Nephron progenitor cell (in vitro differentiated cells): ENCODE measurements around the gene UBQLNL.
A peak's percentile ranks its signal among the peaks of the same experiment; 100 is the strongest.

Experiments
- DNase-seq: peaks from one replicate; pipeline ENCODE4 v3.0.0; 2021
- H3K27ac Mint-ChIP-seq: 2 replicates; pipeline ENCODE4 v1.8.0; 2021; ENCODE audit warnings: mild to moderate bottlenecking, moderate library complexity, mixed read lengths
- H3K27me3 Mint-ChIP-seq: 2 replicates; pipeline ENCODE4 v1.8.0; 2021; ENCODE audit warnings: mild to moderate bottlenecking, low read depth, mixed read lengths; ENCODE audit not compliant: poor library complexity
- H3K36me3 Mint-ChIP-seq: 2 replicates; pipeline ENCODE4 v1.8.0; 2021; ENCODE audit warnings: low read depth, mixed read lengths
- H3K4me1 Mint-ChIP-seq: 2 replicates; pipeline ENCODE4 v1.8.0; 2021; ENCODE audit warnings: mixed read lengths
- H3K4me3 Mint-ChIP-seq: 2 replicates; pipeline ENCODE4 v1.8.0; 2021; ENCODE audit warnings: mild to moderate bottlenecking, moderate library complexity, mixed read lengths
- H3K9me3 Mint-ChIP-seq: 2 replicates; pipeline ENCODE4 v1.8.0; 2021; ENCODE audit warnings: mild to moderate bottlenecking, moderate library complexity, mixed read lengths
- CTCF ChIP-seq: fragments of 200-600 bp; sonication (generic); IDR thresholded peaks from 2 replicates; pipeline ENCODE4 v1.5.0; 2021; ENCODE audit warnings: antibody characterized with exemption

Gene UBQLNL

GRCh38 chr11:5476186-5476819, 40.2 kb downstream of the UBQLNL start:
- TF ChIP-seq CTCF, result peak; percentile 77
- peak; percentile 49 for DNase-seq
- Mint-ChIP-seq H3K4me1 (no peaks in the 10 kb centered on the region), H3K36me3 (no peaks in the 10 kb centered on the region), H3K4me3 (no peak overlapping the region), H3K27ac (no peak overlapping the region), H3K27me3 (peaks cover 3% of the 10 kb centered on the region), H3K9me3 (peaks cover 7% of the 10 kb centered on the region)

GRCh38 chr11:5473921-5474320, 42.6 kb downstream of the UBQLNL start:
- peaks cover 4% of the 10 kb centered on the region for H3K9me3 Mint-ChIP-seq
- no peaks in the 10 kb centered on the region for H3K36me3 Mint-ChIP-seq
- no peaks in the 10 kb centered on the region for H3K4me1 Mint-ChIP-seq
- no peak for DNase-seq
- H3K4me3 Mint-ChIP-seq, result no peak overlapping the region
- H3K27ac Mint-ChIP-seq, result no peak overlapping the region
- H3K27me3 Mint-ChIP-seq, result peaks cover 7% of the 10 kb centered on the region
- no peak for TF ChIP-seq CTCF

GRCh38 chr11:5467527-5467926, 49.0 kb downstream of the UBQLNL start:
- Mint-ChIP-seq H3K27me3 (peaks cover 7% of the 10 kb centered on the region), H3K36me3 (no peaks in the 10 kb centered on the region), H3K27ac (no peak overlapping the region), H3K4me3 (no peak overlapping the region), H3K4me1 (no peaks in the 10 kb centered on the region), H3K9me3 (peaks cover 3% of the 10 kb centered on the region)
- TF ChIP-seq CTCF, result no peak
- DNase-seq, result no peak
